IMR-90 (cell line): Measurements from ENCODE around the gene RRP1B. TPM values are rescaled to one million over a fixed set of nuclear protein-coding genes. Genes with fewer than 3 reads are reported as not detected.
A peak's percentile ranks its signal among the peaks of the same experiment; 100 is the strongest.

Experiments used
- ATAC-seq: fragments of 200-7000 bp; cut with Tn5 transposase; 2 replicates; pipeline ENCODE4 v1.9.1; 2020; ENCODE audit warnings: low read depth, mild to moderate bottlenecking, moderate library complexity
- BruUV-seq: library from RNA; stranded (reverse); fragments of 400-500 nt; replicated peaks from 2 replicates; lab custom pipeline; 2021; lab: Mats Ljungman, UMichigan
- CTCF ChIA-PET: fragments of 300-600 bp; formaldehyde crosslinking; extraction: SDS; loops from one replicate; lab custom pipeline; 2021; ENCODE audit warnings: antibody characterized with exemption; lab: Yijun Ruan, JAX
- POLR2A ChIA-PET: fragments of 300-600 bp; sonication (Branson Sonifier 250); formaldehyde crosslinking; loops from one replicate; lab custom pipeline; 2022; ENCODE audit warnings: antibody characterized with exemption; ENCODE audit not compliant: unreplicated experiment; lab: Charles Lee
- DNase-seq: peaks from one replicate; pipeline ENCODE4 v3.0.0; 2013
- H2AFZ ChIP-seq: replicated peaks from 2 replicates; pipeline ENCODE3; 2013; ENCODE audit warnings: low read length, mild to moderate bottlenecking; ENCODE audit not compliant: poor library complexity
- H2AK5ac ChIP-seq: 2 replicates; pipeline ENCODE4 v1.6.1; 2013; ENCODE audit warnings: low read depth, low read length, inconsistent platforms
- H2AK9ac ChIP-seq: replicated peaks from 2 replicates; pipeline ENCODE3; 2013; ENCODE audit warnings: mild to moderate bottlenecking, low read depth, low read length, moderate library complexity; ENCODE audit not compliant: poor library complexity
- H2BK120ac ChIP-seq: 2 replicates; pipeline ENCODE4 v1.6.1; 2013; ENCODE audit warnings: low read depth, low read length, inconsistent platforms
- H2BK15ac ChIP-seq: 3 replicates; pipeline ENCODE4 v1.6.1; 2013; ENCODE audit warnings: low read depth, low read length, inconsistent platforms
- H2BK20ac ChIP-seq: 2 replicates; pipeline ENCODE4 v1.6.1; 2013; ENCODE audit warnings: low read depth, mild to moderate bottlenecking, inconsistent platforms, low read length, moderate library complexity
- H2BK5ac ChIP-seq: 2 replicates; pipeline ENCODE4 v1.6.1; 2013; ENCODE audit warnings: mild to moderate bottlenecking, low read depth, low read length, inconsistent platforms; ENCODE audit not compliant: poor library complexity, severe bottlenecking
- H3K14ac ChIP-seq: replicated peaks from 2 replicates; pipeline ENCODE4 v1.6.1; 2013; ENCODE audit warnings: low read depth, low read length, inconsistent platforms
- H3K18ac ChIP-seq: 2 replicates; pipeline ENCODE4 v1.6.1; 2013; ENCODE audit warnings: low read depth, low read length, control low read depth
- H3K23ac ChIP-seq: 2 replicates; pipeline ENCODE4 v1.6.1; 2013; ENCODE audit warnings: low read depth, low read length, inconsistent platforms
- H3K27ac ChIP-seq: 2 replicates; pipeline ENCODE4 v1.5.1; 2013; ENCODE audit warnings: mild to moderate bottlenecking, control low read depth, low read length; ENCODE audit not compliant: insufficient read depth
- H3K27me3 ChIP-seq: 2 replicates; pipeline ENCODE4 v1.6.1; 2013; ENCODE audit warnings: low read length; ENCODE audit not compliant: control insufficient read depth, insufficient read depth
- H3K36me3 ChIP-seq: 2 replicates; pipeline ENCODE4 v1.6.1; 2013; ENCODE audit warnings: low read length, mixed read lengths; ENCODE audit not compliant: control insufficient read depth, insufficient read depth
- H3K4ac ChIP-seq: 2 replicates; pipeline ENCODE4 v1.6.1; 2013; ENCODE audit warnings: low read depth, low read length, inconsistent platforms
- H3K4me1 ChIP-seq: 2 replicates; pipeline ENCODE4 v1.6.1; 2013; ENCODE audit warnings: low read length, mixed read lengths; ENCODE audit not compliant: control insufficient read depth, insufficient read depth
- H3K4me2 ChIP-seq: 2 replicates; pipeline ENCODE4 v1.6.1; 2013; ENCODE audit warnings: low read depth, mild to moderate bottlenecking, control low read depth, low read length, moderate library complexity
- H3K4me3 ChIP-seq: 2 replicates; pipeline ENCODE4 v1.5.1; 2013; ENCODE audit warnings: low read depth, mild to moderate bottlenecking, control low read depth, low read length, moderate library complexity; ENCODE audit not compliant: insufficient read depth
- H3K56ac ChIP-seq: 2 replicates; pipeline ENCODE4 v1.6.1; 2013; ENCODE audit warnings: low read length, inconsistent platforms; ENCODE audit not compliant: insufficient read depth; ENCODE audit errors: extremely low read depth
- H3K79me1 ChIP-seq, 2 experiments: 2 replicates each; pipeline ENCODE4 v1.6.1; 2013; ENCODE audit warnings: low read length in 2 of 2, inconsistent platforms in 1 of 2, low read depth in 1 of 2
- H3K9ac ChIP-seq: 2 replicates; pipeline ENCODE4 v1.6.1; 2013; ENCODE audit warnings: low read depth, low read length, control low read depth
- H3K9me1 ChIP-seq: 2 replicates; pipeline ENCODE4 v1.6.1; 2013; ENCODE audit warnings: low read length, inconsistent platforms; ENCODE audit not compliant: insufficient read depth
- H3K9me3 ChIP-seq: 2 replicates; pipeline ENCODE4 v1.6.1; 2013; ENCODE audit warnings: low read length; ENCODE audit not compliant: control insufficient read depth, insufficient read depth
- H4K20me1 ChIP-seq: 2 replicates; pipeline ENCODE4 v1.6.1; 2013; ENCODE audit warnings: low read length, inconsistent platforms; ENCODE audit not compliant: insufficient read depth
- H4K5ac ChIP-seq: 2 replicates; pipeline ENCODE4 v1.6.1; 2013; ENCODE audit warnings: mild to moderate bottlenecking, low read depth, low read length, control low read depth
- H4K8ac ChIP-seq, 2 experiments: 2 replicates each; pipeline ENCODE4 v1.6.1; 2013; ENCODE audit warnings: low read depth in 2 of 2, low read length in 2 of 2, control low read depth in 1 of 2, inconsistent platforms in 1 of 2
- H4K91ac ChIP-seq: 2 replicates; pipeline ENCODE4 v1.6.1; 2013; ENCODE audit warnings: low read depth, low read length, inconsistent platforms; ENCODE audit not compliant: insufficient read depth
- BHLHE40 ChIP-seq: fragments of 150-350 bp; IDR thresholded peaks from 2 replicates; pipeline ENCODE4 v1.6.1; 2016; ENCODE audit warnings: mild to moderate bottlenecking, low read depth, low read length
- CEBPB ChIP-seq: IDR thresholded peaks from 2 replicates; pipeline ENCODE4 v1.6.1; 2012; ENCODE audit warnings: low read depth, low read length, improper control_type of control experiment
- ELK1 ChIP-seq: fragments of 150-350 bp; IDR thresholded peaks from 2 replicates; pipeline ENCODE4 v1.6.1; 2016; ENCODE audit warnings: low read depth, mild to moderate bottlenecking, low read length, moderate library complexity, borderline replicate concordance
- FOS ChIP-seq: fragments of 150-350 bp; IDR thresholded peaks from 2 replicates; pipeline ENCODE4 v1.6.1; 2016; ENCODE audit warnings: low read depth, low read length
- MAZ ChIP-seq: IDR thresholded peaks from 2 replicates; pipeline ENCODE4 v1.6.1; 2012; ENCODE audit warnings: low read depth, mild to moderate bottlenecking, low read length, improper control_type of control experiment, moderate library complexity, borderline replicate concordance
- MXI1 ChIP-seq: IDR thresholded peaks from 2 replicates; pipeline ENCODE4 v1.6.1; 2012; ENCODE audit warnings: low read depth, mild to moderate bottlenecking, low read length, moderate library complexity, borderline replicate concordance
- NFE2L2 ChIP-seq: fragments of 150-350 bp; IDR thresholded peaks from 2 replicates; pipeline ENCODE4 v1.6.1; 2016; ENCODE audit warnings: low read depth, mild to moderate bottlenecking, low read length
- POLR2A ChIP-seq: IDR thresholded peaks from 2 replicates; pipeline ENCODE4 v1.6.1; 2012; ENCODE audit warnings: mild to moderate bottlenecking, low read depth, low read length
- RCOR1 ChIP-seq: IDR thresholded peaks from 2 replicates; pipeline ENCODE4 v1.6.1; 2012; ENCODE audit warnings: mild to moderate bottlenecking, low read length, improper control_type of control experiment; ENCODE audit not compliant: insufficient replicate concordance
- RFX5 ChIP-seq: IDR thresholded peaks from 2 replicates; pipeline ENCODE4 v1.8.0; 2012; ENCODE audit warnings: low read depth, mild to moderate bottlenecking, low read length, moderate library complexity
- WGBS, 2 experiments: methylation state at CpG; one replicate each; pipeline versions ENCODE4 v1.1.5 to v1.1.7; 2013; ENCODE audit warnings: missing lambda C conversion rate in 2 of 2; ENCODE audit not compliant: insufficient read length in 1 of 2; ENCODE audit errors: extremely low coverage in 2 of 2; 5-methylcytosine and 5-hydroxymethylcytosine counted together
- dilution Hi-C: fragments of 300-500 bp; cut with HindIII; formaldehyde crosslinking; loops from one replicate; pipeline ENCODE4 v1.14.3; 2018; ENCODE audit warnings: low sequenced_read_pairs; ENCODE audit not compliant: unreplicated experiment
- in situ Hi-C: fragments of 300-500 bp; cut with MboI; formaldehyde crosslinking; loops from 3 replicates; pipeline ENCODE4 v1.14.3; 2019; ENCODE audit warnings: low sequenced_read_pairs, inconsistent platforms, mixed read lengths
- intact Hi-C: fragments of 100-400 bp; cut with micrococcal nuclease; formaldehyde crosslinking; loops from 2 replicates; pipeline ENCODE4 v1.10.0; 2022
- polyA plus RNA-seq, 3 experiments: library from polyadenylated mRNA; depleted of rRNA; stranded (reverse); fragments of >200 nt; gene quantifications; 2 replicates each; pipeline ENCODE4 v1.2.3, GENCODE V29; 2012; ENCODE audit warnings: low replicate concordance in 1 of 3
- total RNA-seq: library from RNA; depleted of rRNA; stranded (reverse); fragments of >200 nt; gene quantifications from 2 replicates; pipeline ENCODE4 v1.2.3, GENCODE V29; 2012

The RRP1B gene
- total and polyA plus RNA-seq, 2 of the 4 experiments (the other 2 are of a cell fraction) = 11.1 to 16.1 TPM

GRCh38 chr21:43737158-43737950, 78.0 kb downstream of the RRP1B start:
- H3K4me2 ChIP-seq = no peak overlapping the region
- BruUV-seq = no TSS peak
- no peak overlapping the region for H4K8ac ChIP-seq
- peak overlapping the region; percentile 28 for H2AK9ac ChIP-seq
- H3K4me3 ChIP-seq = no peak overlapping the region
- ChIA-PET CTCF (no interaction called here), POLR2A (interaction anchor here (1.0 kb wide), 1 partner anchor 9 kb away, joined by 3 read pairs; no protein-coding TSS in a partner anchor)
- no peaks in the 10 kb centered on the region for H3K9me3 ChIP-seq
- peaks cover 13% of the 10 kb centered on the region; the same call in 1 of the 2 replicates for H3K9me1 ChIP-seq
- H2BK20ac ChIP-seq = no peak overlapping the region
- H4K91ac ChIP-seq = no peak overlapping the region
- peaks cover 20 to 84% of the 10 kb centered on the region in 2 experiments for H3K79me1 ChIP-seq
- no peak overlapping the region for H3K23ac ChIP-seq
- intact Hi-C loops (no loop called here), in situ Hi-C loops (no loop called here), dilution Hi-C loops (no loop called here)
- peaks cover 76% of the 10 kb centered on the region for H4K20me1 ChIP-seq
- H3K4me1 ChIP-seq = peaks cover 21% of the 10 kb centered on the region
- no peaks in the 10 kb centered on the region for H3K27me3 ChIP-seq
- H2AFZ ChIP-seq = no peak overlapping the region
- no peak for DNase-seq
- H3K27ac ChIP-seq = no peak overlapping the region
- H3K9ac ChIP-seq = no peak overlapping the region
- peaks cover 24% of the 10 kb centered on the region for H3K36me3 ChIP-seq
- no peak for TF ChIP-seq RFX5
- TF ChIP-seq CEBPB = no peak
- TF ChIP-seq FOS = no peak
- TF ChIP-seq RCOR1 = no peak
- TF ChIP-seq MAZ = no peak
- TF ChIP-seq ELK1 = no peak
- TF ChIP-seq NFE2L2 = no peak
- TF ChIP-seq POLR2A = no peak
- no peak for TF ChIP-seq MXI1
- TF ChIP-seq BHLHE40 = no peak
- no peak overlapping the region for H3K56ac ChIP-seq
- ATAC-seq = no peak
- no peak overlapping the region for H3K18ac ChIP-seq
- no peak overlapping the region for H3K14ac ChIP-seq
- H2AK5ac ChIP-seq = no peak overlapping the region
- H4K5ac ChIP-seq = no peak overlapping the region
- WGBS, 2 experiments = 98% methylated on average over 18 of the region's 35 CpGs; no CpG with 5 or more reads in 1 of the 2 experiments
- no peak overlapping the region for H3K4ac ChIP-seq
- no peak overlapping the region for H2BK120ac ChIP-seq
- no peak overlapping the region for H2BK5ac ChIP-seq
- no peak overlapping the region for H2BK15ac ChIP-seq
